HG03103 (cell line): Measurements from ENCODE around the gene SYNGR3.
"Not testable (repeated sequence)": the region's sequence is repeated elsewhere in the genome, so short reads cannot be mapped to it uniquely, and the experiment has no call there.

Source experiments
- ATAC-seq: cut with Tn5 transposase; IDR thresholded peaks from one replicate; pipeline ENCODE4 v1.9.1; 2021; ENCODE audit warnings: low read depth; ENCODE audit not compliant: unreplicated experiment

Gene SYNGR3

GRCh38 chr16:1989209-1990100, at the start of gene SYNGR3:
SYNGR3 (plus strand) TSS chr16:1989970; CDS start chr16:1990103, 133 bp downstream.
- no peak for ATAC-seq

- ATAC-seq, result no peak
Measured at GRCh38 chr16:1940273-1941161, 49.3 kb upstream of the SYNGR3 start.

DNA sequence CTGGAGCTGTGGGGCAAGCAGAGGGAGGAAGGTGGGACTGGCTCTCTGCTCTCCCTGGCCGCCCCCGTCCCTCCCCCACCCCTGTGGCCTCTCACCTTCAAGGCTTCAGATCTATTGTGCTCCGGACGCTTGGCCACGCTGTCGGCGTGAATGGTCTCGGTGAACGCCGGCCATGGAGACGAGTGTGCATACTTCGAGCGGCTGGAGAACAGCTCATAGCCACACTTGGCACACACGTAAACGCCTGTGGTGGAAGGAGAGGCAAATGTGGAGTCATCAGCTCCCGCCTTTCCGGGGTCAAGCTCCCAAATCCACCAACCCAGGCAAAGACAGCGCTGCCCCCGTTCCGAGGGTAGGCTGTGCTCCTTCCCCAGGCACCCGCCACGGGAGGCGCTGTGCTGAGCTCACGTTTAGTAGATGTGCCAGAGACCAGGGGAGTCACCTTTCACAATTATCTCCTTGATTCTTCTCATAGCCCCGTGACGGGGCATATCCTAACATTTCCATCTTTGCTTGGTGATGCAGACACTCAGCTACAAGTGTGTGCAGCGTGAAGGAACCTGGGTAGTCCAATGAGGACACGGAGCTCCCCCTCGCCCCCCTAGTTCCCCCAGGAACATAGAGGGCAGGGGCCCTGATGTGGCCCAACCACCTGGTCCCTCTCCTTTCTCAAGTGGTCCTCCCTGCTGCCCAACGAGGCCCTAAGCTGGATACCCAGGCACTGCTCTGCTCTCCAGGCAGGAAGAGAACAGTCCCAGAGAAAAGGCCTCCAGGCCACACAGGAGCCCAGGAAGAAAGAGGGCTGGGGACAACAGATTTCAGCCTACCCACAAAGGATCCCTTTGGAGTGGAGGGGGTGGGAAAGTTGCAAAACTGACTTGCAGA, 48.4 kb upstream of the SYNGR3 start:
- ATAC-seq, result no peak

DNA sequence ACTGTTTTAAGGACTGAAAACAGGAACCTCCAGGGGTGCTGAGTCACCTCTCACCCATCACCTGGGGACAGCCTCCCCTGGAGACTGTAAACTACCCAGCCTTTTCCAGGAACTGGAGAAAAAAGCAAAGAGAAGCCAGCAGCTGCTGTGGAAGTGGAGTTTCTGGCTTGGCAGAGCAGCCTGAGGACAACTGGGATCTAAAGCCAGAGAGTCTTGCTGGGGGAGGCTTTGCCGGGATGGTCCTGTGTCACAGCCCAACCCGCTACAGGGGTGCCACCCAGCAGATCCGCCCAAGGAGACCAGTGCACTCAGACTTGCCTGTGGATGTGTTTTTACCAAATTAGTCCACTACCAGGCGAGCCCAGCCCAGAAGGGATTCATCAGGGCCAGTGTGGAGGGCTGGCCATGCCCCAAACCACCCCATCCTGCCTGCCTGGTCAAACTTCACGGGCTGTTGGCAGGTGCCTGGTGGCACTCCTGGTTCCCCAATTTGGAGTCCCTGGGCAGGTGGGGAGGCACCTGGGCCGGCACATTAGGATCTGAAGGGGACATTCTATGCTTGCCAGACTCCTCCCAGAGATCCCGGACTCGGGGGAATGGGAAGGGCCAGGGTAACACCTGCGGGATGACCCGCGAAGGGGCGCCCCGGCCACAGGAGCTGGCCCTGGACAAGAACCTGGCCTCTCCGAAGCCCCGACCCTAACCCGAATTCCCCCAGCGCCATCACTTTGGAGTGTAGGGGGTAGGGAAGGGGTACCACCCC, 47.5 kb upstream of the SYNGR3 start:
- no peak for ATAC-seq

DNA sequence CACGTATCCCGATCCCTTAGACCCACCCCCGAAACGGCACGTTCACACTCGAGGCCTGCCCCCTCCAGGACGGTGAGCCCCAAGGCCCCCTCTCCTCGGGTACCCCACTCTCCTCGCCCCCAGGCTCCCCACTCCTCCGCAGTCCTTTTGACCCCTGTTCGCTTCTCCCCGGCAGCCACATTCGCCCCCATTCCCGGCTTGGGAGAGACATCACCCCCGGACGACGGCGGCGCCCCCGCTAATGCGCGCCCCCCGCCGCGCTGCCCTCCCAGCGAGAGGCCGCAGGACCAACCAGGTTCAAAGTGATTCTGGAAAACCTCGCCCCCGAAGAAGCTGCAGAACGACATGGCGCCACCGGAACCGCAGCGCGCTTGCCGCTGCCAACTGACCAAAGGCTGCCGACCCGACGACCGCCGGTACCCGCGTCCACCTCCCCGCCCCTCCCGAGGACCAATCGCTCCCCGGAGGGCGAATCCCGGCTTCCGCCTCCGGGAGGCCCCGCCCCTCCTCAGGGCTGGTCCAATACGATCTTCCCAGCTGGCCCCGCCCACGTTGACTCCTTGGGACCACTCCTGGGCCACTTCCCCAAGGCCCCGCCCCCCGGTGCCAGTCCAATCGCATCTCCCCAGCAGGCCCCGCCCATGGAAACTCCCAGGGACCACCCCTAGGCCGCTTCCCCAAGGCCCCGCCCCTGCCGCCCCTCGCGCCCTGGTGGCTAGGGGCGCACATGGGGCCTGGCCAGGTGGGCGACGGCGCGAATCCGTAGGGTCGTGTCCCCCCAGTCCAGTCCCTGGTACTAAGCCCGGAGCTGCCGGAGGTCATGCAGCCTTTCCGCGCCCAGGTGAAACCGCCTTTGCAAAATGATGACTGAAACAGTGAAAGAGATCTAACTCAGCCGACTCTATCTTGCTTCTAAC, 46.7 kb upstream of the SYNGR3 start, which contains the start of gene MSRB1:
MSRB1 (minus strand) TSS at position 390 of the 917 bp plus-strand sequence; CDS start at position 347, 43 bp downstream.
- ATAC-seq, result peak; percentile 85

DNA sequence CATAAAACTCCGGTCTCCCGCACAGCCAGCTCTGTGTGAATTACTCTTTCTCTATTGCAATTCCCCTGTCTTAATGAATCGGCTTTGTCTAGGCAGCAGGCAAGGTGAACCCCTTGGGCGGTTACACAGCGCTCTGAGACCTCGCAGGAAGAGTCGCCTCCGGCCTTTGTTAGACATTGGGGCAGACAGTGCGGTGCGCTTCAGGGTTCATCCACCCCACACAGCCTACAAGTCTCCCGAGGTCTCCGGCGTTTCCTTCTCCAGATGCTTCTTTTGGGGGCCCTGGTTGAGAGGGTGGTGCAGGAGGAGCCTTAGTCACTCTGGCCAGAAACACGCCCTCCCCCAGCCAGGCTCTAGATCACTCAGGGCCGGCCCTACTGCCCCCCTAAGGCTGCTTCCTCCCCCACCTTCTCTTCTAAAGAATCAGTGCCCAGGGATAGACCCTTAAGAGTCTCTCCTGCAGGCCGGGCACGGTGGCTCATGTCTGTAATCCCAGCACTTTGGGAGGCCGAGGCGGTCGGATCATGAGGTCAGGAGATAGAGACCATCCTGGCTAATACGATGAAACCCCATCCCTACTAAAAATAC, 45.1 kb upstream of the SYNGR3 start:
- no peak for ATAC-seq

GRCh38 chr16:1945559-1946391, 44.0 kb upstream of the SYNGR3 start:
- no peak for ATAC-seq

- ATAC-seq, result no peak
Measured at GRCh38 chr16:1946495-1947368, 43.0 kb upstream of the SYNGR3 start.

DNA sequence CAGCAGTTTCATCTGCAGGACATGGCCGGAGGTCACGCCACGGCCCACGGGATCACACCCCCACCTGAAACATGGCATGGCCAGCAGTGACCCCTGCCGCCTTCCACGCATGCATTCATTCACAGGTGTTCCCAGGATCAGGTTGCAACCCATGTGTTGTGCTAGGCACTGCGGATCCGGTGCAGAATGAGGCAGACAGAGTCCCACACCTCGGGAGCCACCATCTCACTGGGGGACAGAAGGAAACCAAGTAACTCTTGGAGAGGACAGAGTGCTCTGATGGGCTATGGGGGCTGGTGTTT, 42.5 kb upstream of the SYNGR3 start:
- ATAC-seq, result no peak

GRCh38 chr16:1949507-1949906, 40.3 kb upstream of the SYNGR3 start:
- ATAC-seq, result no peak

DNA sequence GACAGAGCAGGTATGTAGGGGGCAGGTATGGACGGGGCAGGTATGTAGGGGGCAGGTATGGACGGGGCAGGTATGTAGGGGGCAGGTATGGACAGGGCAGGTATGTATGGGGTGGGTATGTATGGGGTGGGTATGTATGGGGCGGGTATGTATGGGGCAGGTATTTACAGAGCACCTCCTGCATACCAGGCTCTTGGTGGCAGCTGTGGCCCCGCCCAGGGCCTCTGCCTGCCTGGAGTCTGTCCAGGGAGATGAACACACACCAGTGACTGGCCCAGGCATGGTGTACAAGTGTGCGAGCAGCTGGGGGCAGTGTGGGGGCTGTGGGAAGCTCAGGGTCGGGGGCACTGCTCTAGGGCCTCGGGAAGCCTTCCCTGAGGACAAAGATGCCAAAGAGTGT, 39.7 kb upstream of the SYNGR3 start:
- ATAC-seq, result no peak

GRCh38 chr16:1950559-1950958, 39.2 kb upstream of the SYNGR3 start:
- ATAC-seq, result no peak

DNA sequence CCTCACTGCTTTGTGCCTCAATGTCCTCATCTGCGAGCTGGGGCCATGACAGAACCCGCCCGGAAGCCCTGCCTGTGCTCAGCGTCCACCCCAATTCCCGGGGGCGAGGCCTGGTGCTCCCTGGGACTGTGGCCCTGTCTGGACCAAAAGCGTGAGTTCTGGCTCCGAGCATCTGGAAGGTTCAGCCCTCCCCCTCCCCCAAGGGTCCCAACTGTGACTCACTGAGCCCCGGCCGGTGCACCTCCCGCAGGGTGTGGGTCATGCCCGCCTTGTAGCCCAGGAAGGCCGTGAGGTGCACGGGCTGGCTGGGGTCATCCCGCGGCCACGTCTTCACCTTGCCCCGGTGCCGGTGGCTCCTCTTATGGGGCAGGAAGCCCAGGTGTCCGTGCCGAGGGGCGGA, 36.0 kb upstream of the SYNGR3 start:
- no peak for ATAC-seq

GRCh38 chr16:1957434-1958142, 32.2 kb upstream of the SYNGR3 start:
- not testable (repeated sequence) for ATAC-seq

GRCh38 chr16:1958143-1958491, 31.7 kb upstream of the SYNGR3 start:
- ATAC-seq, result not testable (repeated sequence)

DNA sequence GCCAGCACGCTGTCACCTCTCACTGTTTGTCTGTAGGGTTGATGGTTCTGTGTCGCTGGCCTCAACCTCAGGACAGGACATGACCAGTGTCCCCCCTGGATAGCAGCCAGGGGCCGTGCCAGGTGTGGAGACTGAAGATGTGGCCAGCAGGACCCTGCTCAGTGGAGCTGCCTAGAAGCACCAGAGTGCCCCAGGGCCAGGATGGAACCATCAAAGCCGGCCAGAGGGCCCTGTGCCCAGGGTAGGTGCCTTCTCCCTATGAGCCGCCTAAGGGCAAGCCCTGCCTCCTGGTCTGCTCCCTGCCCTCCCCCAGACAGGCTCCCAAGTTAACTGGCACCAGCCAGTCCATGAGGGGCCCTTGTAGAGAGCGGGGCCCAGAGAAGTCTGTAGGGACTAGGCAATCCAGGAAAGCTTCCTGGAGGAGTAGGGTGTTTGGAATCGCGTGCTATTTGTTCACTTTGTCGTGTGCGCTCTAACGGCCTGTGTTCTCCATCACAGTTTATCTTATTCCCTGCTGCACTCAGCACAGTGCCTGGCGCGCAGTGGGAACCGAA, 31.0 kb upstream of the SYNGR3 start:
- no peak for ATAC-seq
